Measurements from ENCODE around the gene KCTD14.
"Not testable (repeated sequence)": the region's sequence is repeated elsewhere in the genome, so short reads cannot be mapped to it uniquely, and the experiment has no call there.

The KCTD14 gene

DNA sequence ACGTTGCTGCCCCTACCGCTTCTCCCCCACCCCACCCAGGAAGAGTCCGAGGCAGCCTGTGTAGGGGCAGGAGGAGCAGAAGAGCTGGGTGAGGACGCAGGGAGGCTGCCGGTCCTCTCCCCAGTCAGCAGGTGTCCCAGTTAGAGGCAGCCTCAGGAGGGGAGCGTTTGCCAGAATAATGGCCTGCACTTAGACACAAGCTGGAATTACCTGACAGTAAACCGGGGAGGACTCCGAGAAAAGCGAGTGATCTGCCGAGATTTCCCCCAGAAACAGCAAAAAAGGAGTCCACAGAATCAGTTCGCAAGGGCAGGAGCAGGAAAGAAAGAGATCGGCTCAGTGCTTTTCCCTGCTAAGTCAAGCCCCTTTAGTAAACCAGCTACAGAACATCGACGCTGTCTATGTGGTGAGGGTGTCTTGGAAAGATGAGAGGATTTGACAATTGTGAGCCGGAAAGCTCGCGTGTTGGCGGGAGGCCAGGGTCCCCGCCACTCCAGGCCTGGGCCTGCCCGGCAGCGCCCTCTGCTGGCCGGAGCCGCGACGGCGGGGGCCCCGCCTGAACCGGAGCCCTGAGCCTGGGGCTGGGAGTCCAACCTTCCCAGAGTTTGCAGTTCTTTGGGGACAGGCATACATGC, 22.9 kb upstream of the KCTD14 start:
- no peak for FAIRE-seq

DNA sequence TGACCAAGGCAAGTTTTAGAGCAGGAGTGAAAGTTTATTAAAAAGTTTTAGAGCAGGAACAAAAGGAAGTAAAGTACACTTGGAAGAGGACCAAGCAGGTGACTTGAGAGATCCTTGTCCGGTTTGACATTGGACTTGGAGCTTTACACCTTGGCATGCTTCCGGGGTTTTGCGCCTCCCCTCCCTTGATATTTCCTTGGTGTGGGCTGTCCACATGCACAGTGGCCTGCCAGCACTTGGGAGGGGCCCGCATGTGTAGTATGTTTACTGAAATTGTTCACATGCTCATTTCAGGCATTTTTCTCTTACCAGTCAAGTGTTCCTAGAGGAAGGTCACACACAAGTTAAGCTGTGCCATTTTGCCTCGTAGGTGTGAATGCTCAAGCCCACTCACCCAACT, 21.6 kb upstream of the KCTD14 start:
- no peak for FAIRE-seq

DNA sequence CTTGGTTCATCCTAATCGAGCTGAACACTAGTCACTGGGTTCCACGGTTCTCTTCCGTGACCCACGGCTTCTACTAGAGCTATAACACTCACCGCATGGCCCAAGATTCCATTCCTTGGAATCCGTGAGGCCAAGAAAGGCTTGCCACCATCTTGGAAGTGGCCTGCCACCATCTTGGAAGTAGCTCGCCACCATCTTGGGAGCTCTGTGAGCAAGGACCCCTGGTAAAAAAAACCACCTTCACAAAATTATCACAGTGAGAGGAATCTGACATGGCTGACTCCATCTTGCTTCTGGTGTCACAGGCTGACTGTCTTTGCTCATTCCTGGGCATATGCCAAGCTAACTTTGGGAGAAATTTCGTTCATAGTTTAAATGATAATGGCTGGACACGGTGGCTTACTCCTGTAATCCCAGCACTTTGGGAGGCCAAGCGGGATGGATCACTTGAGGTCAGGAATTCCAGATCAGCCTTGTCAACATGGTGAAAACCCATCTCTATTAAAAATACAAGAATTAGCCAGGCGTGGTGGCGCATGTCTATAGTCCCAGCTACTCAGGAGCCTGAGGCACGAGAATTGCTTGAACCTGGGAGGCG, 18.9 kb upstream of the KCTD14 start:
- no peak for FAIRE-seq

DNA sequence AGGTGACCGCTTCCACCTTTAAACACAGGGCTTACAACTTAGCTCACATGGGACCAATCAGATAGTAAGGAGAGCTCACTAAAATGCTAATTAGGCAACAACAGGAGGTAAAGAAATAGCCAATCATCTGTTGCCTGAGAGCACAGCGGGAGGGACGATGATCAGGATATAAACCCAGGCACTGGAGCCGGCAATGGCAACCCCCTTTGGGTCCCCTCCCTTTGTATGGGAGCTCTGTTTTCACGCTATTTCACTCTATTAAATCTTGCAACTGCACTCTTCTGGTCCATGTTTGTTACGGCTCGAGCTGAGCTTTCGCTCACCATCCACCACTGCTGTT, 18.3 kb upstream of the KCTD14 start:
- not testable (repeated sequence) for FAIRE-seq

DNA sequence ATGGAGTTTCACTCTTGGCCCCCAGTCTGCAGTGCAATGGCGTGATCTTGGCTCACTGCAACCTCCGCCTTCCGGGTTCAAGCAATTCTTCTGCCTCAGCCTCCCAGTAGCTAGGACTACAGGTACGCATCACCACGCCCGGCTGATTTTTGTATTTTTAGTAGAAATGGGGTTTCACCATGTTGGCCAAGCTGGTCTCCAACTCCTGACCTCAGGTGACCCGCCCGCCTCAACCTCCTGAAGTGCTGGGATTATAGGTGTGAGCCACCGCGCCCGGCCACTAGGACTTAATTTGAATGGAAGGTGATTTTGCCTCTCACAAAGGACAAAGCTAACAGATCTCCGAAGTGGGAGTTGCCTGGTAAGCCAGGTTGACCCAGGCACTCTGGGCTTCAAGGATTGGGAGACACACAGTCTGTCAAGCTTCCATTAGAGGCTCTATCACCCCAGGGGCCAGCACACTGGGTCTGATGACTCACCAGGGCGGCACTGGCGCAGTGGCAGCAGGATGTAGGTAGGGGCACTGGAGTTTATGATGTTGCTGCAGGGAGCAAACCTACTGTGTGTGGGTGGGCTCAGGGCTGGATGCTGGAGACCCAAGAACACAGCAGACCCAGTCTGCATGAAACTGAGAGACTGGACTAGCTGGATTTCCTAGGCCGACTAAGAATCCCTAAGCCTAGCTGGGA, 17.8 kb upstream of the KCTD14 start:
- no peak for FAIRE-seq

DNA sequence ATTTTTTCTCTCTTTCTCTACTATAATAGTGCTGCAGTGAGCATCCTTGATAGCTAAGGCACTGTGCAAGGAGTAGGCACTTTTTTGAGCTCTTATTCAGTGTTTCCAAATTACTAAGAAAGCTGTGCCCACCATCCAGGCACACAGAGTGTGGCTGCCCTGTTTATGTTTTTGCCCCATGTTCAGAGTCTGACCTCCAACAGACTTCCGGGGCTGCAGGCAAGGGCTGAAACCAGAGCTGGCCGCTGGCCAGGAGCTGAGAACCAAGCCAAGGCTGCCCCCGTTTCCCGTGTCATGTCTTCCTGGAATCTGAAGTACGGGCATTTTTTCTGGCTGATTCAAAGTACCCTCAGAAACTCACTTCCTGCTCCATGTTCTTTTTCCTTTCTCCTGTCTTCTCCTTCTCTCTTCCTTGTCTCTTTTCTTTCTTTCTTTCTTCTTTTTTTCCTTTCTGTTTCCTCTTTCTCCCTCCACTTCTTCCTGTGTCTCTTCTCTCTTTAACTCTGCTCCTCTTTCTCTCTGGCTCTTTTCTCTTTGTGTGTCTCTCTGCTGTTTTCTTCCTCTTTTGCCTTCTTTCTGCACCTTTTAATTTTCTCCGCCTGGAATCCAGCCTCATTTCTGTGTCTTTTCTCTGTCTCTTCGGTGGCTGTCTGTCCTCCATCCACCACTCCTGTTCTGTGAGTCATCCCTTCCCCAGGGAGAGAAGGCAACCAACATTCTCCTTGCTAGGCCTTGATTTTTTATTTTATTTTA, 17.0 kb upstream of the KCTD14 start:
- no peak for FAIRE-seq

DNA sequence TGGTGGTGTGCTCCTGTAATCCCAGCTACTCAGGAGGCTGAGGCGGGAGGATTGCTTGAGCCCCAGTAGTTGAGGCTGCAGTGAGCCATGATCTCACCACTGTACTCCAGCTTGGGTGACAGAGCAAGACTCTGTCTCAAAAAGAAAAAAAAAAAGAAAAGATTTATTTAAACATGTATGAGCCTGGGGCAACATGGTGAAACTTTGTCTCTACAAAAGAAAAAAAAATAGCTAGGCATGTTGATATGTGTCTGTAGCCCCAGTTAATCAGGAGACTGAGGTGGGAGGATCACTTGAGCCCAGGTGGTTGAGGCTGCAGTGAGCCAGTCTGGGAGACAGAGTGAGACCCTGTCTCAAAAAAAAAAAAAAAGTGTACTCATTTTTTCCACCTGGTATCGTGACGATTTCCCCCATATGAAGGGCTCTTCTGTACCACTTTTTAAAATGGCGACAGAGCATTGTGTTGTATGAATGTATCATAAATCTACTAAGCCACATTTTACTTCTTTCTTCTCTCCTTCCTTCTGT, 16.4 kb upstream of the KCTD14 start:
- no peak for FAIRE-seq

DNA sequence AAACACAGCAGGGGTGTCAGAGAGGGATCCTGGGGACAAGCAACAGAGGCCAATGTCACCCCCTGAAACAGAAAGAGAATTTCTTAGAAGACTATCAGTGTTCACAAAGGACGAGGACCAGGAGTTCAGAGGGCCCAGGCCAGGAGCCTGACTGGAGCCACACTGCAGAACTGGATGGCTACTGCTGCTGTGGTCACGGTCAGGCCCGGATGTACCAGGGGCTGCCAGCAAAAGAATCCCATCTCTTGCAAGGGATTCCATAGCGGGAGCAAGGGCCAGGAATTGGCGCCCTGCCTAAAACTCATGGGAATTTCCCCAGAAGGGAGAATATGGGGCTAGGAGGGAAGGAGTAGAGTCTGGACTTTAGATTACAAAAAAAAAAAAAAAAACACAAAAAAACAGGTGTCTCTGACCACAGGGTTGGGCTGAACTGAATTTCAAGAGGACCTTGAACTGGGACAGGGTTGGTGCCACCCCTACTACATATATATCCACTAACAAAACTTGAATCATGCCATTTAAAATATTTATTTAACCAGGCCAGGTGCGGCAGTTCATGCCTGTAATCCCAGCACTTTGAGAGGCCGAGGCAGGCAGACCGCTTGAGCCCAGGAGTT, 15.7 kb upstream of the KCTD14 start:
- no peak for FAIRE-seq

DNA sequence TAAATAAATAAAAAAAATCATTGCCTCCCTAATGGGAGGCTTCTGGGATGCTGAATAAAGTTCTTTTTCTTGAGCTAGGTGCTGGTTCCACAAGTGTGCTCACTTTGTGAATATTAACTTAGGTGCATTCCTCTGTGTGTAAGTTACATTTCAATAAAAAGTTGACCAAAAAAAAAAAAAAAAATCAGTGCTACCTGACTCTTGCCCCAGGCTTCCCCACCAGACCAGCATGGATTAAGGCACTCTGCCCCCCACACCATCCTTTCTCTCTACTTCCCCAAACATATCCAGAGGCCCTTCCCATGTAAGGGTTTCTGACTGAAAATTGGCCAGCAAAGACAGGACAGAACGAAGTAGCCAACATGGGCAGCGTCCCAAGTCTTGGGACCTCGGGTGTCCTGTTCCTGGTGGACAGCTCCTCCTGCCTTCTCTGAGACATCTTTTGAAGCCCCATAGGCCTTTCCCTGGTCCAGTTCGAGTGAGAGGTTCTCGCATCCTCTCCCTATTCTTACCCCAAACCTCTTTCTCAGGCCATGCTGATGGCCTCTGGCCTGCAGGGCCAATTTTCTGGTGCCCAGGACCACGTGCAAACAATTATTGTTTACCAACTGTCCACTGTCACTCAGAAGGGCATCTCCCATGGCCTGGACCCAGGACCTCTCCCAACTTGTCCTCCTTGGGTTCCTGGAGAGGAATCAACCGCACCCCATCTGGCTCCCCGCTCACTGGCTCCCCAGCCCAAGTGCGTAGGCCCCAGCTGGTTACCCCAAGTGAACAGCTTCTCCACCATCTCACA, 14.9 kb upstream of the KCTD14 start:
- FAIRE-seq: no peak

DNA sequence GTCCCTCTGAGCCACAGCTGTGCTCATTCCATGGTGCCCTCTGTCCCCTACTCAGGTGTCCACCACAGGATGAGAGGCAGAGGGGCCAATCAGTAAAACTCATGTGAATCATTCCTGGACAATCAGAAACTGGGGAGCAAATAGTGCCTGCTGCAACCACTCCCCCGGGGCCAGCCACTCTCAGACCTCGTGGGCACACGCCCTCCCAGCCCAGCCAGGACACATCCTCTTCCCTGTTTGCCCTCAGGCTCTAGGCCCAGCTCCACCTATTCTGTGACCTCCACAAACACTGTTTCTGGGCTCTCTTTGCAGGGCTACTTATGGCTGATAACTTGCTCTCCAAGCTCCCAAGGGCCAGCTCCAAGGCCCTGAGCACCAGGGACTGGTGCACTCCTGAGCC, 14.0 kb upstream of the KCTD14 start:
- FAIRE-seq: no peak

DNA sequence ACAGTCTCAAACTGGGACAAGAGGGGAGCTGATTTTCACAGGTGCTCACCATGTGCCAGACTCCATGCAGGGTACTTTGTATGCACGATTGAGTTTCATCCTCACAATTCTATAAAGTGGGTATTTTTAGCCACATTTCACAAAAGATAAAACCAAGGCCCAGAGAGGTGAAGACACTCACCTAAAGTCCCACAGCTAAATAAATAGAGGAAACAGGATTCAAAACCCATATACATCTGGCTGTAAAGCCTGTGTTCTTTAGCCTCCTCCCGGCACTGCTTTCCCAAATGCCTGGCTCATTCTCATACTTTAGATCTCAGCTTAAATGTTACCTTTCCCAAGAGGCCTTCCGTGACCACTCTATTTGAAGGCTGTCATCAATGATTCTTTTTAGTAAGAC, 13.2 kb upstream of the KCTD14 start:
- FAIRE-seq: no peak

DNA sequence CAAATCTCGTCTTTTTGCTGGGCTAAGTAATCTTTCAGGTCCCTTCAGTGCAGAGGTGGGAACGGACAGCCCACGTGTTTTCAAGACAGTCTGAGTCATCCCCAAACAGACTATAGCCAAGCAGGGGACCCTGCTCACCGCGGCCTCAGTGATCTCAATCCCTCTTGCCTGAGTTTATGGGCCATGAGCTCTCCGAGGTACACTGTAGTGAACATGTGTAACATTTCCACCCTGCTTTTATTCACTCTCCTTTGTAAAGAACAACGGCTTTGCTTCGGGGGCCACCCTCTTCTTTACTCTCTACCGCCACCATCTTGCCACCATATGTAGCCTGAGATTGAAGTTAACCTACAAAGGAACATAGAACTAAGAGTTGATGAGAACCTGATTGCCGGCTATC, 11.5 kb upstream of the KCTD14 start:
- FAIRE-seq: no peak

DNA sequence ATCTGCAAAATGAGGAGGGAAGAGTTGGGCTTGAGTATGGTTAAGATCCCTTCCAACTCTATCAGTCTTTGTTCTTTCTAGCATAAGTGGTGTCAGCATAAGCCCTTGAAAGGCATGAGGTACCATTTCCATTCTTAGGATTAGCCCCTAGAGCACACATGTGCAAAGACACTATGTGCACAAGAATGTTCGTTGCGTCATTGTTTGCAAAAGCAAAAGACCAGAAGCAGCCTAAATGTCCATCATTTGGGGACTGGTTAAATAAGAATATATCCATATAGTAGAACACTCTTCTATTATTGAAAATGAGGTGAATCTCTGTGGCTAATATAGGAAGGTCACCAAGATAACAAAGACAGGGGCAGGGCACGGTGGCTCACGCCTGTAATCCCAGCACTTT, 10.0 kb upstream of the KCTD14 start:
- no peak for FAIRE-seq

DNA sequence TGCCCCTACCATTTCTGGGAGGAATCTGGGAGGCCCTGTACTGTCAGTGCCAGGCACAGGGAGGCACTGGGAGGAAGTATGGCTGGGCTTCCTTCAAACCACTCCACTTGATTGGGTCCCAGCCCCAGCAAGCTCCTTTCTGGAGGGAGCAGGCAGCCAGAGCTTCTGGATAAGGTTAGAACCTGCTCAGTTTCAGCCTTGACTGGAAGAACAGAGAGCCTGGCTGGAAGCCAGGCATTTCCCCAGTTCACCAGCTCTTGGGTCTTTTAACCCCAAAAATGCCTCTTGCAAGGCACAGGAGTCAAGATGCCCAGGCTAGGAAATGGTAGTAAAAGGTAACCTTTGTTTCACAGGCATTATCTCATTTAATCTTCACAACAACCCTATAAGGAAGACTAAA, 9.0 kb upstream of the KCTD14 start:
- FAIRE-seq: no peak

DNA sequence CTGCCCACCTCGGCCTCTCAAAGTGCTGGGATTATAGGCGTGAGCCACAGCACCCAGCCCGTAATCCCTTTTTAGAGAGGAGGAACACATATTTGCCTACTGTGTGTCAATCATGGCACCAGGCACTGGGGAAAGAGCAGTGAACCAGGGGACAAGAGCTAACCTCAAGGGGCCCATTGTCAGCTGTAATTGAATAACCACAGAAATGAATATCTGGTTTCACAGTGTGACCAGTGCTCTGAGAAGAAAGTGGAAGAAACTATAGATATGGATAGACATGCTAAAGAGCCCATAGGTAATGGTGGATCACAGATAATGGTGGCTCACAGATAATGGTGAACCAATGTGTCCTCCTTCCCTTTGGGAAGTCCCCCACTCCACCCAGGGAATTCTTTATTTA, 8.6 kb upstream of the KCTD14 start:
- no peak for FAIRE-seq

DNA sequence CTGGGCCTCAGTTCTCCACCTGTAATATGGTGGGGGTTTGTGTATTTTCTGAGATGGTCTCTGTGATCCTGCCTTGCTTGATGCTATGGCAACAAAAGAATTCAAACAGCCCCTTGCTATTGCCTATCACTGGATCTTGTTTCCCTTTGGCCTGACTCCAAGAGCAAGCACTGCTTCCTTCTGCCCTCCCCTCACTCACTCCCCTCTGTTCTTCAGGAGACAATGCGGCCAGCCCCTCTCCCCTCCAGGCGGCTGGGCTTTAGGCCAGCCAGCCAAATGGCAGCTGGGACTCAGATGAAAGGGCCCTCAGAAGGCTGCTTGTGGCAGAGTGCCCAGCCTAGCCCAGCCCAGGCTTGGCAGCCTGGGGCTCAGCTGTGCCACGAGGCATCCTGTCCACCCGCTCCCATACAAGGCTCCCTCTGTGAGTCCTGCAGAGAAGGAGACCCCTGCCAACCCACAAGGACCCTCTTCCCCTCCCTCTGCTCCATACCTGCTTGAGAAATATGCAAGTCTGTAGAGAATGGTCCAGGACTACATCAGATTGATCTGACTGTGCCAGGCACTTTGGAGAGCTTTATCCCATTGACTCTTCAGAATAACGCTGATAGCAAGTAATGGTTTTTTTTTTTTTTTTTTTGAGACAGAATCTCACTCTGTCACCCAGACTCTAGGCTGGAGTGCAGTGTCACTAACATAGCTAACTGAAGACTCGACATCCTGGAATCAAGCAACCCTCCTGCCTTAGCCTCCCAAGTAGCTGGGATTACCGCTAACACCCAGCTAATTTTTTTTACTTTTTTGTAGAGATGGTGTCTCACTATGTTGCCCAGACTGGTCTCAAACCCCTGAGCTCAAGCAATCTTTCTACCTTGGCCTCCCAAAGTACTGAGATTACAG, 7.6 kb upstream of the KCTD14 start:
- no peak for FAIRE-seq

DNA sequence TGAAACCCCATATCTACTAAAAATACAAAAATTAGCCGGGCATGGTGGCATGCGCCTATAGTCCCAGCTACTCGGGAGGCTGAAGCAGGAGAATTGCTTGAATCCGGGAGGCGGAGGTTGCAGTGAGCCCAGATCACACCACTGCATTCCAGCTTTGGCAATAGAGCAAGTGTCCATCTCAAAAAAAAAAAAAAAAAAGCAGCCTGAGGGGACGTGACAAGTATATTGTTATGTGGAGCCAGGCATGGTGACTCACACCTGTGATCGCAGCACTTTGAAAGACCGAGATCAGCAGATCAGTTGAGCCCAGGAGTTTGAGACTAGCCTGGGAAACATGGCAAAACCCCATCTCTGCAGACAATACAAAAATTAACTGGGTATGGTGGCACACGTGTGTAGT, 5.3 kb upstream of the KCTD14 start:
- FAIRE-seq: not testable (repeated sequence)

DNA sequence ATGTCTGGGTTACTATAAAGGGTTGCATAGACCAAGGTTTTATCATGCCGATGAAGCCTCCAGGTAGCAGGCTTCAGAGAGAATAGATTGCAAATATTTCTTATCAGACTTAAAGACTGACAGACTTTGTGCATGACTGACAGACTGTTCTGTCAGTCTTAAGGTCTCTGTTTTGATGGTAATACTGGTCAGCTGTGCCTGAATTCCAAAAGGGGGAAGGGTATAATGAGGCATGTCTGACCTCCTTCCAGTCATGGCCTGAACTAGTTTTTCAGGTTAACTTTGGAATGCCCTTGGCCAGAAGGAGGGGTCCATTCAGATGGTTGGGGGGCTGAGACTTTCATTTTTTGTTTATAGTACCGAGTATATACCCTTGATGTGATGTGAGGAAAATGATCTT, 4.7 kb upstream of the KCTD14 start:
- FAIRE-seq: no peak

DNA sequence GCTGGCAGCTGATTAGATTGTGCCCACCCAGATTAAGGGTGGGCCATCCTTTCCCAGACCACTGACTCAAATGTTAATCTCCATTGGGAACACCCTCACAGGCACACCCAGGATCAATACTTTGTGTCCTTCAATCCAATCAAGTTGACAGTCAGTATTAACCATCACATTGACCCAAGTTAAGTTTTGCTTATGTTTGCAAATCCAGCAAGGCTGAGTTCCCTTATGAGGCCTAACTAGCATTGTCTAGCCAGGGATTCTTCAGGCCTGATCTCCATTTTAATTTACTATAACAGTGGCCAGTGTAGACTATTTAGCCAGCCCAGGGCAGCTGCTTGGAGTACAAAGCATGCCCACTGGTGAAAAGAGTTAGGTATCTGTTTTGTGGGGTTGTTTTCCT, 2.3 kb upstream of the KCTD14 start:
- no peak for FAIRE-seq

DNA sequence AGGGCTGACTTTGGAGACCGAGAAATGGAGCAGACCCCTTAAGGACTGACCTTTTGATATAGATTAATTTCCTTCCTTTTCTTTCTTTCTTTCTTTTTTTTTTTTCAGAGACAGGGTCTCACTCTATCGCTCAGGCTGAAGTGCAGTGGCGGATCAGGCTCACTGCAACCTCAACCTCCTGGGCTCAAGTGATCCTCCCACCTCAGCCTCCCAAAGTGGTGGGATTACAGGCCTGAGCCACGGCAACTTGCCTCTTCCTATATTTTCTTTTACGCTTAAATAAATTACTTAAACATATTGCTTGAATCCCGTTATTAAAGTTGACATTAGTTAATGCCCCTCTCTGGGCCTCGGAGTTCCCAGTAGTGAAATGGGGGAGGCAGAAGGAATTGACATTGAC, 350 bp upstream of the KCTD14 start:
- no peak for FAIRE-seq

DNA sequence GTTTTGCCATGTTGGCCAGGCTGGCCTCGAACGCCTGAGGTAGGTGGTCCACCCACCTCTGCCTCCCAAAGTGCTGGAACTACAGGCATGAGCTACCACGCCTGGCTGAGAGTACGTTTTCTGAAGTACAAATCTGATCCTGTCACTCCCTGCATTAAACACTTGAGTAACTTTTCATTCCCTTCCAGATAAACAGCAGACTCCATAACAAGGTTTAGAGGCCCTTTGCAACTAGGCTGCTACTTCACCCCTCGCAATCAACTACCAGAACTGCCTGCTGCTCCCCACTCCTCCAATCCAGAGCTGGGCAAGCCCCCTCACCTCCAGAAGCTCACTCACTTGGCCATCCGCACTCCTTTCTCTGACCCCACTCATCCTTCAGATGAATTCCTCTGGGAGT, 1.5 kb downstream of the KCTD14 start:
- FAIRE-seq: no peak

All from A204.1 (cell line).